Measurements from ENCODE around the gene ZNF384. TPM values are rescaled to one million over a fixed set of nuclear protein-coding genes. Genes with fewer than 3 reads are reported as not detected.

ZNF384 gene
- 6.5 and 18.5 TPM in 2 replicates for total RNA-seq

DNA sequence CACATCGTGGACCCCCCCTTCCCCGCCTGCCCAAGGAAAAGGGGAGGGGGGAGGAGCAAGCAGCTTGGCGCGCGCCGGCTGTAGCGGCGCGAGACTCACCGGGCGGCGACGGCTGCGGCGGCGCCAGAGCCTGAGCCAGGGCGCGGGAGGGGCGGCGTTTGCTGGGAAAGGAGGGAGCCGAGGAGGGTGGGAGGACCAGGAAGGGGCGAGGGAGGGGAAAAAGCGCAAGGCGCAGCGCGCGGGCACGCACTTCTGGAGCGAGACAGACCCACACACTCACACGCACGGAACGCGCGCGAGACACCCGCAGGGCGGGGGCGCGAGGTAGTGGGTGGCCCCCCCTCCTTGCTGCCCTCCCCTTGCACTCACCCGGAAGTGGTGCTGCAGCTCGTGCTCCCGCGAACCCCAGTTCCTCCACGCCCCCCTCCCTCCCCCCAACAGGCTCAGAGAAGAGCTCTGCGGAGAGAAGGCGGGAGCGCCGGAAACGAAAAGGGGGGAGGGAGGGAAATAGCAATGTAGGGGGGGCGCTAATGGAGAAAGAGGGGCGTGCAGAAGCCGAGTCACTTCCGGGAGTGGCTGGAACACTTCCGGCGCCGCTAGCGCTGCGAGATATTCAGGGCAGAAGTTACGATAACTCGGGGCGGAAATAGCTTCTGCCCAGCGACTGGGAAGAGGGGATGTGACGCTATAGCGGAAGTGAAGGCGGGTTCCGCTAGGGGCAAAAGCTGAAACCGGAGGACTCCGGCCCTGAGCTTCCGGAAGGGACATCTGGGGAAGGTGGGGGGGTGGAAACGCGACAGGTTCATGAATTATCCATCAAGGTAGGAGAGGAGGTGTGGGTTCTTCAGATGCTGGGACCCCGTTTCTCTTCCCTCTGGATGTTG, at the start of gene ZNF384:
ZNF384 (minus strand) TSS at position 377 of the 884 bp plus-strand sequence. CDS start 9,855 bp downstream, outside the sequence.

DNA sequence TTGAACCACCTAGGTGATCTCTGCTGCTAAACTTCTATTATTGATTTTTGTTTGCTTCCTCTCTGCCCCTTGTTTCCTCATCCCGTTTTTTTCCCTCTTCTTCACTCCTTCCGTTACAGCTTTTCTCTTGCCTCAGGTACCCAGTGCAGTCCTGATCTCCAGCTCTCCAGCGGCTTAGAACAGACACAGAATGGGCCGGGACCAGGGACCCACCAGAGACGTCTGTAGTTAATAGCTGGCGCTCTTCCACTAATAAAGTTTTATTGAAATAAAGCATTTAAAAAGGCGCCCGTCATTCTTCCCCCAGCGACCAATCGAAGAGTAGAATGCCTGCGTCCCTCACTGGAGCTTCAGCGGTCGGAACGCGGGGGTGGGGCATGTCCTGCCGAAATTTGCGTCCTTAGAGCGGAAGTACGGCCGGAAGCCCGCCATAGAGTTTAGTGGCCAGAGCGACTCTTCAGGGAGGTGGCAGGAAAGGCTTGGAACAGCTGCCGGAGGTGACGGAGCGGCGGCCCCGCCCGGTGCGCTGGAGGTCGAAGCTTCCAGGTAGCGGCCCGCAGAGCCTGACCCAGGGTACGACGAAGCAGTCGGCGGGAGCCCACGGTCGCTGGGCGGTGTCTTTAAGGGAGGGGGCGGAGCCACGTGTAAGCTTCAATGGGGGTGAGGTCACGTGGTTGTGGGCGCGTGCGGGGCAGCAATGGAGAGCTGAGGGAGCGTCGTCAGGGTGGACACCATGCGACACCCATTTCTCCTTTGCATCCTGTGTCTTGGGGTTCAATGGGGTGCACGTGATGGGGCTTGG, 34.6 kb upstream of the ZNF384 start, which contains the start of gene COPS7A:
COPS7A (plus strand) TSS at position 440 of the 802 bp plus-strand sequence. CDS start 611 bp downstream, outside the sequence.

DNA sequence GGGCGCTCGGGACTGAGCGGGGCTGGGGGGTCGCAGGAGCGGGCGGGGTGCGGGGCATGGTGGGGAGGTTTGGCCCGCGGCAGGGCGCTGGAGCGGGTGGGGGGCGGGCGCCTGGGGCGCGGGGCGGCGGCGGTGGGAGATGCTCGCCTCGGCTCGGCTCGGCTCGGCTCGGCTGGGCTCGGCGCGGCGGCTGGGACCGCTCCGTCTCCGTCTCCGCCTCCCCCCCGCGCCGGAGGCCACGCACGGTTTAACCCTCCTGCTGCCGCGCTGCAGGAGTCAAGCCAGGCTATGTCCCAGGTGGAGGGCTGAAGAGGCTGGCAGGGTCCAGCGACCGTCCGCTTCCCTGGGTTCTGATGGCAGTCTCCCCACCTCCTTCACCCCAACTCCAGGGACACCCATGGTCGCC, 11.5 kb upstream of the ZNF384 start, which contains the start of gene PIANP:
PIANP (minus strand) TSS at position 170 of the 406 bp plus-strand sequence. CDS start 2,754 bp downstream, outside the sequence.

DNA sequence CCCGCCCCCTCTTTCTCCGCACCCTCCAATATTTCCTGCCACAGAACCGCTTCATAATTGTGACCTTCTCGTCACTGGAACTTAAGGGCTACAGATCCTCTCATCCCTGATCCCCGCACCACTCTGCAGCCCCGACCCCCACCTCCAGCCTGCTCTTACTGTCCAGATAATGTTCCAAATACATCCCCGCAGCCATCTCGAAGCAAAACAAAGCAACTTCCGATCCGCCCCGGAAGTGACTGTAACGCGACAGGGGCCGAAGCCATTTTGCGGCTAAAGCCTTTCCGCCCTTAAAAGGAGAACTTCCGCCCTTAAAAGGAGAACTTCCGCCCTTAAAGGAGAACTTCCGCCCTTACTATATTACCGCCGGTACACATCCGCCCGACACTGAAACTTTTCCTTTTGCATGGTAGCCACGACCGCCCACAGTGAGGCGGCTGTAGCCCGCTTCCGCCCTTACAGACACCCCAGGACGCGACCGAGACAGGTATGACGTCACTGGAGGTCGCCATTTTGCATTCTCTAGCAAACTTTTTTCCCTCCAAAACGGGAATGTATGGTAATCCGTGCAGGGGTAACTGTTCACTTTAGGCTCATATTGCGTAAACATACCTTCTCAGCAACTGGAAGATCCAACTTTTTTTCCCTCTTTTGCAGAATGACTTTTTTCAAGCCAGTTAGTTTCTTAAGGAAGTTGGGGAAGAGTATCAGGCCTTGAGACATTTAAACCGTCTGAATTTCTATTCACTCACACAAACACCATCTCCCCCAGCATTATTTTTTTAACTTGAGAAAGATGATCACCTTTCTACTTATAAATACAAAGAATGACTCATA, 26.1 kb downstream of the ZNF384 start, which contains the start of gene ING4:
ING4 (minus strand) TSS at position 214 of the 837 bp plus-strand sequence; CDS start at position 196, 18 bp downstream.

DNA sequence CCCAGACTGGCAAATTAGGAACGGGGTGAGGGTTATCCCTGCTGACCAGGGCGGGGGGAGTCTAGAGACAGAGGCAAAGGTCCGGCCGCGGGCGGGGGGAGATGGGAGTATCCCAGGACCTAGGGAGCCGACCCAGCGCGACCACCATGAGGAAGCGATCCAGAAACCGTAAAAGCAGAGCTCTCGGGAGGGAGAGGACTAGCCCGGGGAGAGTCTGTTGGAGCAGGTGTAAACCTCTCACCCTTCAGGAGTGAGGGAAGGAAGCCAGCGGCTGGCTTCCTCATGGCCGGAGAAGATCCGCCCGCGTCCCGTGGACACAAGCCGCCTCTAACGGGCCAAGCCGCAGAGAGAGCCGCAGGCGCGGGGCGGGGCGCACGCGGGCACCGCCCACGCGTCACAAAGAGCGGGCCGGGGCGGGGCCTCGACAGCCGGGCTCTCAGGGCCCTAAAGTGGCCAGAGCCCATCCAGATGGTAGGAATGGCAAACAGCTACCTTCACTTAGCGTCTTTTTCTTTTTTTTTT, 42.0 kb downstream of the ZNF384 start, which contains the start of gene ACRBP:
ACRBP (minus strand) TSS at position 350 of the 522 bp plus-strand sequence; CDS start at position 284, 66 bp downstream.

DNA sequence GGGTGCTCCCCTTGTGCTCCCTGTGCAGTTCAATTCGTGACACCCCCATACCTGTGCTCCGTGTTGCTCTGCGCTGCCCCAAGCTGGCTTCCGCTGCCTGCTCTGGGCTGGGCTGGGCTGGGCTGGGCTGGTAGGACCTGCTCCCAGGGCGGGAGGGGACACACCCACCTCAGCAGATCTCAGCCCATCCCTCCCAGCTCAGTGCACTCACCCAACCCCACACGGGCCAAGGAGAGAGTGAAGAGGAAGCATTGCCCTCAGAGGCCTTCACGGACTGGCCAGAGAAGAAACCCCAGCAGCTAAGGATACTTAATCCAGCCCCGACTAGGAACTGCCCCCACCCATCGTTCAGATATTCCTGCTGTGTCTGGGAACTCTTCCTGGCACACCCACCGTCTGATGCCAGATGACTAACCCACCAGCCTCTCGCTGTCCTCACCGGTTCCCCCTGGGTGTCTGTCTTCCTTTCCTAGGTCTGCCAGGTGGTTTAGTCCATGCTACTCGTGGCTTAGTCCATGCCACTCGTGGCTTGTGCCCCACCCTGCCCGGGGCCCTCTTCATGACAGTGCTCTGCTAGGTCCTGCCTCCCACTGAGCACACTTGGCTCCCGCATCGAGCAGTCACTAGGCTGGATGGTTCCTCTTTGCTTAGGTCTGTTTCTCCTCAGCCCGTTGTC, 53.2 kb downstream of the ZNF384 start, which contains the start of gene LPAR5:
LPAR5 (minus strand) TSS at position 104 of the 676 bp plus-strand sequence. CDS start 14,711 bp downstream, outside the sequence.

Other genes with a start within 250 kb of the ZNF384 start
- not detected in 2 replicates for gene CD27, start 244.4 kb downstream of the ZNF384 start, total RNA-seq
- 11.8 and 17.4 TPM in 2 replicates for gene TAPBPL, start 237.3 kb downstream of the ZNF384 start, total RNA-seq
- 1.9 and 7.9 TPM in 2 replicates for gene VAMP1, start 218.7 kb downstream of the ZNF384 start, total RNA-seq
- gene MRPL51, start 196.1 kb downstream of the ZNF384 start, total RNA-seq, result 107 and 118 TPM in 2 replicates
- gene NCAPD2, start 195.3 kb downstream of the ZNF384 start, total RNA-seq, result 36.8 and 54.2 TPM in 2 replicates
- 3,225 and 4,830 TPM in 2 replicates for gene GAPDH, start 154.9 kb downstream of the ZNF384 start, total RNA-seq
- gene IFFO1, start 133.3 kb downstream of the ZNF384 start, total RNA-seq, result 6.6 and 12.7 TPM in 2 replicates
- gene NOP2, start 121.1 kb downstream of the ZNF384 start, total RNA-seq, result 6.5 and 19.4 TPM in 2 replicates
- gene CHD4, start 82.0 kb downstream of the ZNF384 start, total RNA-seq, result 158 and 246 TPM in 2 replicates
- not detected in 2 replicates for gene LPAR5, start 53.4 kb downstream of the ZNF384 start, total RNA-seq
- gene ACRBP, start 41.9 kb downstream of the ZNF384 start, total RNA-seq, result 0.16 and 0.57 TPM in 2 replicates
- gene ING4, start 26.3 kb downstream of the ZNF384 start, total RNA-seq, result 27.2 and 43.3 TPM in 2 replicates
- not detected in 2 replicates for gene PIANP, start 11.4 kb upstream of the ZNF384 start, total RNA-seq
- gene COPS7A, start 34.7 kb upstream of the ZNF384 start, total RNA-seq, result 27.8 and 75.8 TPM in 2 replicates
- 75.8 and 151 TPM in 2 replicates for gene MLF2, start 63.8 kb upstream of the ZNF384 start, total RNA-seq
- gene PTMS, start 77.0 kb upstream of the ZNF384 start, total RNA-seq, result 50.5 and 163 TPM in 2 replicates
- 0.13 and 0.16 TPM in 2 replicates for gene LAG3, start 83.1 kb upstream of the ZNF384 start, total RNA-seq
- gene CD4, start 100.2 kb upstream of the ZNF384 start, total RNA-seq, result not detected in 2 replicates
- 0.50 and 1.5 TPM in 2 replicates for gene GPR162, start 132.4 kb upstream of the ZNF384 start, total RNA-seq
- 10.4 and 30.2 TPM in 2 replicates for gene P3H3, start 139.0 kb upstream of the ZNF384 start, total RNA-seq
- 0.44 TPM in 1 of 2 replicates, not detected in the other for gene GNB3, start 151.6 kb upstream of the ZNF384 start, total RNA-seq
- 7.0 and 13.4 TPM in 2 replicates for gene CDCA3, start 161.9 kb upstream of the ZNF384 start, total RNA-seq
- gene USP5, start 162.8 kb upstream of the ZNF384 start, total RNA-seq, result 72.7 and 101 TPM in 2 replicates
- 873 and 896 TPM in 2 replicates for gene TPI1, start 178.2 kb upstream of the ZNF384 start, total RNA-seq
- 3.6 and 4.0 TPM in 2 replicates for gene SPSB2, start 183.9 kb upstream of the ZNF384 start, total RNA-seq
- 1.9 and 3.8 TPM in 2 replicates for gene LRRC23, start 215.4 kb upstream of the ZNF384 start, total RNA-seq
- gene ENO2, start 225.2 kb upstream of the ZNF384 start, total RNA-seq, result 3.4 and 6.9 TPM in 2 replicates
- 13.4 and 23.4 TPM in 2 replicates for gene ATN1, start 238.6 kb upstream of the ZNF384 start, total RNA-seq

Measured in bladder microvascular endothelial cell (primary cell).